GM19238 (cell line): ENCODE data around the gene RNF169.
"Not testable (repeated sequence)": the region's sequence is repeated elsewhere in the genome, so short reads cannot be mapped to it uniquely, and the experiment has no call there.

Experiments
- DNase-seq: peaks from one replicate; pipeline ENCODE4 v3.0.0; 2011; ENCODE audit warnings: low spot score; ENCODE audit not compliant: insufficient read length

Gene RNF169

DNA sequence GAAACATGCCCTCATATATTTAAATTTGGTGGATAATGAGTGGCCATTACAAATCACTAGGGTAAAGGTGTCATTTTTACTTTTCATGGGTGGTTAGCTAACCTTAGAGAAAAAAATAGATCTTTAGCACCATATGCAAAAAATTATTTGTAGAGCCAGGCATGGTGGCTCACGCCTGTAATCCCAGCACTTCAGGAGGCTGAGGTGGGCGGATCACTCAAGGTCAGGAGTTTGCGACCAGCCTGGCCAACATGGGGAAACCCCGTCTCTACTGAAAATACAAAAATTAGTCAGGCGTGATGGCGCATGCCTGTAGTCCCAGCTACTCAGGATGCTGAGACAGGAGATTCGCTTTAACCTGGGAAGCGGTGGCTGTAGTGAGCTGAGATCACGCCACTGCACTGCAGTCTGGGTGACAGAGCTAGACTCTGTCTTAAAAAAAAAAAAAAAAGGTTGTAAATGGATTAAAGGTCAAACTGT lies 19.6 kb downstream of the RNF169 start:
- not testable (repeated sequence) for DNase-seq

DNA sequence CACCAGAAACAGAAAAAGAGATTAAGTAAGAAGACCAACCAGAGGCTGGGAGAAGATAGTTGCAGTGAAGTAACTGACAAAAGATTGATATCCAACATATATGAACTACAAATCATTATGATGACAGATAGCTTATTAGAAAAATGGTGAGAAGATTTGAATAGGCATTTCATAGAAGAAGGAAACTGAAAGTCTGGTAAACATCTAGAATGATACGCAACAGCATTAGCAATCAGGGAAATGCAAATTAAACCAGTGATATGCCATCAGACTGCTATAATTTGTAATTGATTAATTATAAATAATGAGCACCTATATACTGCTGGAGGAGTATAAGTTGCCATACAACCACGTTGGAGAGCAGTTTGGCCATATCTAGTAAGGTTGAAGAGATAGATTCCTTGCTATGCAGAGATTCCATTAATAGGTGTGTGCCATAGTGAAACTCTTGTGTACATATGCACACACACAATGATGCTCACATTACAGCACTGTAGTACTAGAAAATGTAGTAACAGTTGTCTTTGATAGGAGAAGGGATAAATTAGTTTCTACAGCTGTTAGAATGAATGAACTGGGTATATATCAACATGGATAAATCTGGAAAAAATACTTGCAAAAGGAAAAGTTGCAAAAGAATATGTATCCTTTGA lies 20.5 kb downstream of the RNF169 start:
- DNase-seq: no peak

DNA sequence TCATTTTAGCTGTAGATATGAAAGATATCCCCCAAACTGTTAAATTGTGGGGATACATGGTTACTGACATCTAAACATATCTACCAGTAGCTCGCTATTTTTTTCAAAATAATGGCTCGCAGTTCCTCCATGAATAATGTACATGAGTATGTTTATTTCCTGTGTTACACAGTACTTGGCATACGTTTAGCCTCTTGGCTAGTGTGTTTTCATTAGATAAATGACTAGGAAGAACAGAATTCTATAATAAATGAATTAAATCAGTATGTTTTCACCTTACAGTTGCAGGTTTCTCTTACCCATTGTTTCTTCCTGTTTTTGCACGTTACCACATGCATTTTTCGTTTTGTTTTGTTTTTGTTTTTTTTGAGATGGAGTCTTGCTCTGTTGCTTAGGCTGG lies 21.8 kb downstream of the RNF169 start:
- DNase-seq: no peak

DNA sequence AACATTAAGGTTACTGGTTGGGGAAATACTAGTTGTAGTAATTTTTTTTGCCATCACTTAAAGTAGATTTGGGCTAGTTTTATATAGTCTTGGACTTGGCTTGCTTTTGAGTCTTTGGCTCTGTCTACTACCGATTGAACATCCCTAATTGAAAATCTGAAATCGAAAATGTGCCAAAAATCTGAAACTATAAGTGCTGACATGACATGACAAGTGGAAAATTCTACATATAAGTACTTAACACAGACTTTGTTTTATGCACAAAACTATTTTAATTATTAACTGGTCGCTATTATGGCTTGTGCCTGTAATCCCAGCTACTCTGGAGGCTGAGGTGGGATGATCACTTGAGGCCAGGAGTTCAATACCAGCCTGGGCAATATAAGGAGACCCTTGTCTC lies 22.5 kb downstream of the RNF169 start:
- DNase-seq: no peak

DNA sequence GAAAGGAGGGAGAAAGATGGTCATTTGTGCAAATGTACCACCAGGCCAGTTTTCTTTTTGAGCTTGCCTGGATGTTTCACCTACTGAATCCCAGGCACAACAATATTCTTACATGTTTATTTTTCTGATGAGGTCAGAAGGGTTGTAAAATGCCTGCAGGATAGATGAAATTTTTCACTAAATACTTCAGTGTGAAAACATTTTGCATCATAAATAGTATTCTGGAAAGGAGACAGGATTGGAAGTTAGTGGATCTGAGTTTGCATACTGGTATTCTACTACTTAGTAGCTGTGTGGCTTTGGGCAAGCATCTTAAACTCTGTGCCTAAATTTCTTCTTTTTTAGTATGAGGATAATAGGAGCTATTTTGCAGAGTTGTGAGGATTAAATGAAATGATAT lies 24.8 kb downstream of the RNF169 start:
- DNase-seq: no peak

DNA sequence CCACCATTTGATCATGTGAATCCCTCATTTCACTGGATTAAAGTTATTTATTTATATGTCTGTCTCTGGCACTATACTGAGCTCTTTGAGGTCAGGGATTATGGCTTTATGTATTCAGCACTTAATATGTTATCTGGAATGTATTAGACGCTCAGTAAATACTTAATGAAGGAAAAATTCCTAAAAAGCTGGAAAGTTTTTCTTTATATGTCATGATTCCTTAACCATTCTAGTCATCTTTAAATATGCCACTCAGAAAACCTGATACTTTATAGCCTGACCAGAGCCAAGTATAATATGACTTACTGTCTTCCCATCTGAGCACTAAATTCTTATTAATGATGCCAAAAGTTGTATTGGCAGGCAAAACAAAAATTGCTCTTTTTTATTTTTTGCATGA lies 27.1 kb downstream of the RNF169 start:
- DNase-seq: no peak

DNA sequence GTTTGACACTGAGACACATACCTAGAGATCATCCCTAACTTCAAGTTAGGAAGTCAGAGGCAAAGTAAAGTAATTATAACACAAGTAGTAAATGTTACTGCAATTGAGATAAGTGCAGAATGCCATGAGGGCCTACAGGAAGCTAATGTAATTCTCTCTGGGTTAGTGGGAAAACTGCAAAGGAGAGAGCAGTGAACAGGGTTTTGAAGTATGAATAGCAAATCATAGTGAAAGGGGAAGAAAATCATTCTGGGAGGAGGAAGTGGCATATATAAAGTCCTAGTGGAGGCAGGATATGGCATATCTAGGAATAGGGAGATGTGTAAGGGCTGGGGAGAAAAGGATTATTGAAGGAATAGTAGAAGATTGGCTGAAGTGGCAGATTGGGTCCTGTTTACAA lies 27.9 kb downstream of the RNF169 start:
- no peak for DNase-seq

DNA sequence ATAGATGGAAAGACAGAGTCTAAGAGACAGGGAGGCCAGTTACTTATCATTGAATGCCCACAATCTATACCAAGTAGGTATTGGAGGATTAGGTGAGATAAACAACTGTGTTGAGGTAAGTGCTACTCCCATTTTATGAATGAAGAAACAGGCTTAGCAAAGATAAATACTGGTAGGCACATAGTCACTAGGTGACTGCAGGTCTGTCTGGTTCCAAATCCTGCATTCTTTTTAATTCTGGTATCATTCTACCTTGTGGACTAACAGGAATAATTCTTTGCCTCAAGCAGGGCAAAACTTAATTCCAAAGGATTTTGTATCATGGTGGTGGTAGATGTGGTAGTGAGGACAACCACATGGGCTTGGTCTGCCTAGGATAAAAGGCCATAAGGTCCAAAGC lies 28.4 kb downstream of the RNF169 start:
- no peak for DNase-seq

DNA sequence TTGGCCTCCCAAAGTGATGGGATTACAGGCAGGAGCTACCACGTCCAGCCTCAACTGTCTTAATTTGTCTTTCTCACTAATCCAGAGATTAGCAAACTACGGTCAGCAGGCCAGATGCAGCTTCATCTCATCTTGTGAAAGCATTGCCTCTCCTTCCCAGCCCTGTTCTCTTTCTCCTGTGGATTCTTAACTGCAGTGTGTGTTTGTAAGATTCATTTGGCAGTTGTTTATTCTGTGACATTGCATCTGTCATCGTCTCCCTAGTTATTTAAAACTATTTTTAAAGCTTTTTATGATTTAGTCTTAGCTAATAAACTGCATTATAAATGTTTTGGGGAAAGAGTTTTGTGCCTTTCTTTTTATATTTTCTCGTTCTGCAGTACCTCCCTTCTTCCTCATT lies 29.2 kb downstream of the RNF169 start:
- no peak for DNase-seq

DNA sequence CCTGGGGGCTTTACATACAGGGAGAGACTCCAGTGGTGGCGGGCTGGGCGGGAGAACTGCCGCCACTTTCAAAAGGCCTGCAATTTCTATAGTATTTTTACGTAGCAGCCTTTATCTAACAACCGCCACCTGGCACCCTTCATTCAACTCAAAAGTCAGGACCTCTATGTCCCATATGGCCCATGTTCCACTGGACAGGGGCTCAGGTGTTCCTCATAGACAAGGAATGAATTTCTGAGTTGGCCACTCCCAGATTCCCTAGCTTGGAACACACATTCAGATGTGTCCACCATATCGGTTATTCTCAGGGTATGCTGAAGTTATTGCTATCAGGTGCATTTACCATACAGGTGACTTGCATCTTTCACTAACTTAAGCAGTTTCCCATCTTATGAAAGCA lies 29.9 kb downstream of the RNF169 start:
- no peak for DNase-seq

DNA sequence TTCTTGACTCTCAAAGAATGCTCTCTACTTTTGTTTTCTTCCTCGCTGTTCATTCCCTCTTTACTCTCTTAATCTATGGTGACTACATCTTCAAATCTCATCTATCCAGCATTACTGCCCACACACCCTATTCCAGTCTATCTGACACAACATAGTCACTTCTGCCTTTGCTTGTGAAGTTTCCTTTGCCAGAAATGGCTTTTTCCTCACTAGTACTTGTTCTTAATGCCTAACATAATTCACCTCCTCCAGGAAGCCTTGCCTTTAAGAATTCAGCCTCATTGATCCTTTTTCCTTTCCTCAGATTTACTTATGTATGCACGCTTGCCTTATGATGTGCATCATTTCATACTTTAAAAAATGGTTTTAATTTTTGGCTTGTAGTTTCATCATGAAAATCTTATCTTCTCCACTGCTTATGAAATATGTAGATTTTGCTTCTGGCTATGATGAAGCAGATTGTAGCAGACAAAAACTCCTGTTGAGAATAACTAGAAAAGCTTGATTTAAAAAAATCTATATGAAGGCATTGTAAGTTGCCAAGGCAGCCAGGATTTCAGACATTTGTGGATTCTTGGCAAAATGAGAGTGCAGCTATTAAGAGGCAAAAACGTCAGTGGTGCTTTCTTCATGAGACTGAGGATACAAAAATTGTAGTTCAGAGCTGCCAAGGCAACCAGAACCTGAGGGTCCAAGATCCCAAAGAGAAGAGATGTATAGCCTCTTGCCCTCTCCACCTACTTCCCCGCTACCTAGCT lies 31.8 kb downstream of the RNF169 start:
- no peak for DNase-seq

DNA sequence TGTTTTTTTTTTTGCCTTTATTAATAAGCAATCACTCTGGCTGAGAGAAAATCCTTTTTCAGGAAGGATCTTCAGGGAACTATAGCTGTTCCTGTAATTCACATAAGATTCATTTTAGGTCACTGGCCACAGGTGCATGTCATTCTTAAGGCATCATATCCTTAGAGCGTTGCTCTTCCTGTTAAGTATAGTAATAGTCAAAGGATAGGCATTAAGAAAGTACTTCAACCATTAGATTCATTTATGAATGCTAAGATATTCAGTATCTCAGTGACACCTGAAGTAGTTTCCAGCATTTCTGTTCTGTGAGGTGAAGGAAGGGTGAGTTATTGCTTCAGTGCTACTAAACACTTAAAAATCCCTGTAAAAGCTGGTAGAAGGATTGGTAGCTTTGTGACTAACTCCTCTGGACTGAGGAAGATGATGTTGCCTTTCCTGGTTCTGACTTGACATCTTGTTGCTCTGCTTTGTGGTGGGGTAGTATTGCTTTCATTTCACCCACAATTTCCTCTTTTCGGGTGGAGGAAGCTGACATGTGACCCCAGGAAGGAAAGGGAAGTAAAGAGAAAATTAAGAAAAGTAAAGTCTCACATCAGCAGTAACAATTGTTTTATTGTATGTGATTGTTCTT lies 34.7 kb downstream of the RNF169 start:
- DNase-seq: peak; percentile 44

DNA sequence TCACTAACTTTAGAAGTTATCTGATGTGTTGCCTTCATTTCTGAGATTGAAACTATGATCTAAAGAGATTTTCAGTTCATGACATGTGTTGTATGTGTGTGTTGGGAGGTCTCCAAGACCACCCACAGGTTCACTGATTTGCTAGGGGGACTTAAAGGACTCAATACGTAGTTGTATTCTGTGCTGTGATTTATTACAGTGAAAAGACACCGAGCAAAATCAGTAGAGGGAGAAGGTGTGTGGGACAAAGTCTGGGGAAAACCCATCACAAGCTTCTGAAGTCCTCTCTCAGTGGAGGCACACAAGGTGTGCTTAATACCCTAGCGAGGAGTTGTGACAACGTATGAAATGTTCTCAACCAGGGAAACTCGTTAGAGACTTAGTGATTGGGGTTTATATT lies 35.6 kb downstream of the RNF169 start:
- no peak for DNase-seq

DNA sequence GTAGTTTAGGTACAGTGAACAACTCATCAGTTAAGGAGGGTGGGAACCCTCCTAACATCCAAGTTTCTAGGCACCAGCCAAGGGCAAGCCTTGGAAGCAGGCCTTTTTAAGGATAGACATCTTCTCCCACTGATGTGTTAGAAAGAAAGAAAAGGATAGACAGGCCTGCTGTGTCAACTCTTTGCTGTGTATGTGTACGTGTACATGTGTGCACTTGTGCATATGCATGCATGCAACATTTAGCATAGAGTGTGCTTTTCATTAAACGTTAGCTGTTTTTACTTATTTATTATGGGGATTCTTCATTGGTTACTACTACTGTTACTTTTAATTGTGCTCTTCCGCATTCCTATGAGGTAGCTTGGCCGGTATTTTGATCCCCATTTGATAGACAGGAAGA lies 36.1 kb downstream of the RNF169 start:
- no peak for DNase-seq

DNA sequence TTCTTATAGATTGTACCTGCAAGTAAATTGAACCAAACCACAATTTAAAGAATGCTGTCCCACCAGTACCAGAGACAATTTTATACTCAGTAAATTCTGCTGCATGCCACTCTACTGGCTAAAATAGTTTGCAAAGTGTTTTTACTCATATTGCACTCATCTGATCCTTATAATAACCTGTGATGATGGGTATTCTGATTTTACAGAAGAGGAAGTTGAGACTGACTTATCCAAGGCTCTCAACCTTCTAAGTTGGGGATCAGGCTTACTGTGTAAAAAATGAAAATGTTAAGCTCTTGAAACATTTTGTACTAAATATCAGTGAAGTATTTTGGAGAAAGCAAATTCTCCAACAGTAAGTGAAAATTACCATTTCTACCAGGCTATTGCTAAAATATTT lies 37.9 kb downstream of the RNF169 start:
- no peak for DNase-seq

DNA sequence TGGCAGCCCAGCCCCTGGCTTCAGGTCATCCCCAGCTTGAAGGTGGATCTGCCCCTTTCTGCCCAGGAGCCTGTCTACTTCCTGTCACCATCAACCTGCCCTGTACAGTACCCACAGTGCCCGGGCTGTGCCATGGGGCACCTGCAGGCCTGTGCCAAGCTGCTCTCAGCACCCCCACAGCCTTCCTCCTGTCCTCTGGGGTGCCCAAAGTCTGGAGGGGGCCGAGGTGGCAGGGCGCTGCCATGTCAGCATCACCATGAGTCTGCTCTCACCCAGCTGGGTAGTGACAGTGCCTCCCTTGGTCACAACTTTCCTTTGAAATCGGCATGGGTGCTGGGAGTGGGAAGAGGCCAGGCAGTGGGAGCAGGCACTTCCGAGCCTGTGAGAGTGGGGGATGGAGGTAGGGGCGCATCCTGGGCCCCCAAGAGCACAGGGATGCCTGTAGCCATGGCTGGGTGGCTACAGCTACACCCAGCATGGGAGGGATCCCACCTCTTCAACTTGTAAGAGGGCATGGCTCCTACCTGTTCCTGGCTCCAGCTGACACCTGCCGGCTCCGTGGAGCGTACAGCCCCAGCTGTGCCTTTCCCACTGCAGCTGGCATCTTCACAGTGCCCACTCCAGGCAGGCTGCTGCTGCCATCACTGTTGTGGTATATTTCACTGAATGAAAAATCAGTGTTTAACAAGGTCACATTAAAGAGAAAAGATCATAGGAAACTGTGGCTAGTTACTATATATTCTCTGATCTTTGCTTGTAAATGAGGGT lies 42.9 kb downstream of the RNF169 start:
- no peak for DNase-seq

DNA sequence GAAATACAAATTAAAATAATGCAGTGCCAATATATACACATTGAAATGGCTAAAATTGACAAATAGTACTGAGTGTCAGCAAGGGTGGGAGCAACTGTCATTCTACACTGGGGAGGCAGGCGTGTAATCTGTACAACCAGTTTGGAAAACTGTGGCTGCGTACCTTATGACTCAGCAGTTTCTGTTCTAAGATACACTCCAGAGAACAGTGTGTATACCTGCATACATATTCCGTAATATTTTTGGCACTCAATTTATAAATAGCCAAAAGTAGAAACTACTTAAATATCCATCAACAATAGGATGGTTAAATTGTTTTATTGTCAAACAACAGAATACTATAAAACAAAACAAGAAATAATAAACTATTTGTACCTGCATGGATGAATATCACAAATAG lies 57.6 kb downstream of the RNF169 start:
- no peak for DNase-seq

DNA sequence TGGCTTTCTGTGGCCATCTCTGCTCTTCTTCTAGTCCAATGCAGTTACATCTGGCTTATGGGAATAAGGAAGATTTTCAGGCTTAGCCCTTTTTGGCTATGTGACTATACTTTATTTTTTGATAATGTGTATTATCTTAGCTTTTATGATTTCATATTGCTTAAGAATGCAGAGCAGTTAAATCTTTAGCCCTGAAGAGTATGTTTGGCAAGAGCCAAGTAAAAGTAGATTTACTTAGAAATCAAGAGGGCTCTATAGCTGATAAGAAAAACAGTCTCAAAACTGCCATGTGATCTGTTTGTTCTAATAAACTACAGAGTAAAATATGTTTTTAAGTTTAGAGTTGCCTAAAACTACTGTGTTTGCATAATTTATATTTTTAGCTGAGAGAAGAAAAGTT lies 61.2 kb downstream of the RNF169 start:
- no peak for DNase-seq

DNA sequence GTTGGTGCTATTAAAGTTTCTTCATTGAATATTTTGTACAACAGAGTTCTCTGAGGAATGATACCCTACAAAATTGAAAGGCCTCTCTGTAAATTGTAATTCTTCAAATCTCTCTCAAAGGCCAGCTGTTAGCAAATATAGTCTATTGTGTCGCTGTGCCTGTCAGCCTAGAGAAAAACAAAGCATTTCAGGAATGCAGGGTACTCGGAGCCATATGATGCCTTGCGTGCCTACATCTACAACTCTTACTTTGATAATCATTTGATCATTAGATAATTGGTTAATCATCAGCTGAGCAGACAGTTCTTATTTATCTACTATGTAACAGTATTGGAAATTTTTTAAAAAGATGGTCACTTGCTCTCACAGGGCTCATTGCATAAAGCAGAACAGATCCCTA lies 67.3 kb downstream of the RNF169 start:
- DNase-seq: no peak

DNA sequence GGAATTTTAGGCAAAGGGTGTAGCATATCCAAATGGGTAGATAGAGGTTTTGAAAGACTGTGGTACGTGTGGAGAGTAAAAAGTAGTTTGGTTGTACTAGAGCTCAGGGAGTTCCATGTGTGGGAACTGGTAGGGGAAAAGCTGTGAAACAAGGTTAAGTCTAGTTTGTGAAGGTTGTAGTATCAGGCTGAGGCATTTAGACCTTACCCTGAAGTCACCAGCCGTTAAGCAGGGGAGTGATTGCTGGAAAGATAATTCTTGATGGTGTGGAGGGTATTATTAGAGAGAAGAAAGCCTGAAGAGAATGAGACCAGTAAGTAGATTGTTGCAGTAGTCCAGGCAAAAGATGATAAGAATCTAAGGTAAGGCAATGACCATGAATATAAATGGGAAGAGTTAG lies 68.0 kb downstream of the RNF169 start:
- no peak for DNase-seq

DNA sequence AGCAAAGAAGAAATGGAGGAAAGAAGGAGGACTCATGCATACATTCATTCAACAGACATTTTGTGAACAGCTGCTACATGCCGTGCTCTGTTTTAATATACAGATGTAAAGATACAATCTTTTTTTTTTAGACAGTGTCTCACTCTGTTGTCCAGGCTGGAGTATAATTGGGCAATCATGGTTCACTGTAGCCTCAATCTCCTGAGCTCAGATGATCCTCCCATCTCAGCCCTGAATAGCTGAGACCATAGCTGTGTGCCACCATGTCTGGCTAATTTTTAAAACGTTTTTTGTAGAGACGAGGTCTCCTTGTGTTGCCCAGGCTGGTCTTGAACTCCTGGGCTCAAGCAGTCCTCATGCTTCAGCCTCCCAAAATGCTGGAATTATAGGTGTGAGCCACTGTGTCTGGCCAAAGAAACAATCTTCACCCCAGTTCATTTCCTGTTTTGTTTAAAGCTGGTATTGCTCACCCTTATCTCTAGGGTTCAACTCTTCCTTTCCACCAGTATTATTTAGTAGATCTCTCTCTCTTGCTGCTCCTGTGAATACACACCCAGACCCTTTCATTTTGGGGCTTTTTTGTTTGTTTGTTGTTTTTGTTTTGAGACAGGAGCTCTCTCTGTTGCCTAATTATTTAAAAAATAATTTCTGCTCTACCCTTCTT lies 69.8 kb downstream of the RNF169 start:
- DNase-seq: no peak
